ENCODE results near the gene CACNA1G.

DNA sequence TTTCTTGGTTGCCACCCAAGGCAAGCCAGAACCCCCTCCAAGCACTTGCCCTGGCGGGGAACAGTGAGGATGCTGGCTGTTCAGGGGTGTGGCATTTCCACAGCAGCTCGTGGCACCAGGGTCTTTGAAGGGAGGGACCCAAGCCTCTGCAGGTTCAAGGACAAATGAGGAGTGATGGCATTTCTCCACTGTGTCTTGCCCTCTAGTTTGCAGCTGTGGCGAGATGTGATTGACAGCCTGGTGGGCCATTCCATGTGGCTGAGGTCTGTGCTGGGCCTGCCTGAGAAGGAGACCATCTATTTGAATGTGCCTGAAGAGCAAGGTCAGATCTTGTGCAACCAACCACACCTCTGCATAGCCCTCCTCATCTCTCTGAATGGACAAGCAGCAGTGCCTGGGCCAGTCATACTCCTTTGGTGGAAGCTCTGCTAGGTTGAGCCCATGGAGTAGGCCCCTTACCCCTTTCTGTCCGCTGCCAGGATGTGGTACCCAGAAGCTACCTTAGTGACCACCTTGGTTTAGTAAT lies 32.5 kb upstream of the CACNA1G start:
- TF ChIP-seq, protein P1, sequence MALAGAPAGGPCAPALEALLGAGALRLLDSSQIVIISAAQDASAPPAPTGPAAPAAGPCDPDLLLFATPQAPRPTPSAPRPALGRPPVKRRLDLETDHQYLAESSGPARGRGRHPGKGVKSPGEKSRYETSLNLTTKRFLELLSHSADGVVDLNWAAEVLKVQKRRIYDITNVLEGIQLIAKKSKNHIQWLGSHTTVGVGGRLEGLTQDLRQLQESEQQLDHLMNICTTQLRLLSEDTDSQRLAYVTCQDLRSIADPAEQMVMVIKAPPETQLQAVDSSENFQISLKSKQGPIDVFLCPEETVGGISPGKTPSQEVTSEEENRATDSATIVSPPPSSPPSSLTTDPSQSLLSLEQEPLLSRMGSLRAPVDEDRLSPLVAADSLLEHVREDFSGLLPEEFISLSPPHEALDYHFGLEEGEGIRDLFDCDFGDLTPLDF (CRISPR knock-in tag; IDR thresholded peaks at IDR 0.05) = no peak
- TF ChIP-seq, protein P2, sequence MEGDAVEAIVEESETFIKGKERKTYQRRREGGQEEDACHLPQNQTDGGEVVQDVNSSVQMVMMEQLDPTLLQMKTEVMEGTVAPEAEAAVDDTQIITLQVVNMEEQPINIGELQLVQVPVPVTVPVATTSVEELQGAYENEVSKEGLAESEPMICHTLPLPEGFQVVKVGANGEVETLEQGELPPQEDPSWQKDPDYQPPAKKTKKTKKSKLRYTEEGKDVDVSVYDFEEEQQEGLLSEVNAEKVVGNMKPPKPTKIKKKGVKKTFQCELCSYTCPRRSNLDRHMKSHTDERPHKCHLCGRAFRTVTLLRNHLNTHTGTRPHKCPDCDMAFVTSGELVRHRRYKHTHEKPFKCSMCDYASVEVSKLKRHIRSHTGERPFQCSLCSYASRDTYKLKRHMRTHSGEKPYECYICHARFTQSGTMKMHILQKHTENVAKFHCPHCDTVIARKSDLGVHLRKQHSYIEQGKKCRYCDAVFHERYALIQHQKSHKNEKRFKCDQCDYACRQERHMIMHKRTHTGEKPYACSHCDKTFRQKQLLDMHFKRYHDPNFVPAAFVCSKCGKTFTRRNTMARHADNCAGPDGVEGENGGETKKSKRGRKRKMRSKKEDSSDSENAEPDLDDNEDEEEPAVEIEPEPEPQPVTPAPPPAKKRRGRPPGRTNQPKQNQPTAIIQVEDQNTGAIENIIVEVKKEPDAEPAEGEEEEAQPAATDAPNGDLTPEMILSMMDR (IDR thresholded peaks at IDR 0.05) = no peak
- TF ChIP-seq RELA (CRISPR knock-in tag; IDR thresholded peaks at IDR 0.05; ENCODE audit: borderline replicate concordance) (no peak), ZNF317 (CRISPR knock-in tag; IDR thresholded peaks at IDR 0.05; ENCODE audit: borderline replicate concordance, low read depth) (no peak), TCF7 (CRISPR knock-in tag; IDR thresholded peaks at IDR 0.05; ENCODE audit: low read depth) (no peak), ZNF396 (CRISPR knock-in tag; IDR thresholded peaks at IDR 0.05; ENCODE audit: borderline replicate concordance) (no peak), GABPB1 (CRISPR knock-in tag; IDR thresholded peaks at IDR 0.05) (no peak), ESRRA (CRISPR knock-in tag; IDR thresholded peaks at IDR 0.05; ENCODE audit: borderline replicate concordance) (no peak), SMAD4 (CRISPR knock-in tag; IDR thresholded peaks at IDR 0.05) (no peak), JUN (CRISPR knock-in tag; IDR thresholded peaks at IDR 0.05) (no peak)
- TF ChIP-seq, protein P3, sequence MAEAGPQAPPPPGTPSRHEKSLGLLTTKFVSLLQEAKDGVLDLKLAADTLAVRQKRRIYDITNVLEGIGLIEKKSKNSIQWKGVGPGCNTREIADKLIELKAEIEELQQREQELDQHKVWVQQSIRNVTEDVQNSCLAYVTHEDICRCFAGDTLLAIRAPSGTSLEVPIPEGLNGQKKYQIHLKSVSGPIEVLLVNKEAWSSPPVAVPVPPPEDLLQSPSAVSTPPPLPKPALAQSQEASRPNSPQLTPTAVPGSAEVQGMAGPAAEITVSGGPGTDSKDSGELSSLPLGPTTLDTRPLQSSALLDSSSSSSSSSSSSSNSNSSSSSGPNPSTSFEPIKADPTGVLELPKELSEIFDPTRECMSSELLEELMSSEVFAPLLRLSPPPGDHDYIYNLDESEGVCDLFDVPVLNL (CRISPR knock-in tag; IDR thresholded peaks at IDR 0.05; ENCODE audit: borderline replicate concordance, low read depth) = no peak
- TF ChIP-seq, protein P4, sequence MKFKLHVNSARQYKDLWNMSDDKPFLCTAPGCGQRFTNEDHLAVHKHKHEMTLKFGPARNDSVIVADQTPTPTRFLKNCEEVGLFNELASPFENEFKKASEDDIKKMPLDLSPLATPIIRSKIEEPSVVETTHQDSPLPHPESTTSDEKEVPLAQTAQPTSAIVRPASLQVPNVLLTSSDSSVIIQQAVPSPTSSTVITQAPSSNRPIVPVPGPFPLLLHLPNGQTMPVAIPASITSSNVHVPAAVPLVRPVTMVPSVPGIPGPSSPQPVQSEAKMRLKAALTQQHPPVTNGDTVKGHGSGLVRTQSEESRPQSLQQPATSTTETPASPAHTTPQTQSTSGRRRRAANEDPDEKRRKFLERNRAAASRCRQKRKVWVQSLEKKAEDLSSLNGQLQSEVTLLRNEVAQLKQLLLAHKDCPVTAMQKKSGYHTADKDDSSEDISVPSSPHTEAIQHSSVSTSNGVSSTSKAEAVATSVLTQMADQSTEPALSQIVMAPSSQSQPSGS (CRISPR knock-in tag; IDR thresholded peaks at IDR 0.05; ENCODE audit: borderline replicate concordance, low read depth) = no peak
- TF ChIP-seq, protein P5, sequence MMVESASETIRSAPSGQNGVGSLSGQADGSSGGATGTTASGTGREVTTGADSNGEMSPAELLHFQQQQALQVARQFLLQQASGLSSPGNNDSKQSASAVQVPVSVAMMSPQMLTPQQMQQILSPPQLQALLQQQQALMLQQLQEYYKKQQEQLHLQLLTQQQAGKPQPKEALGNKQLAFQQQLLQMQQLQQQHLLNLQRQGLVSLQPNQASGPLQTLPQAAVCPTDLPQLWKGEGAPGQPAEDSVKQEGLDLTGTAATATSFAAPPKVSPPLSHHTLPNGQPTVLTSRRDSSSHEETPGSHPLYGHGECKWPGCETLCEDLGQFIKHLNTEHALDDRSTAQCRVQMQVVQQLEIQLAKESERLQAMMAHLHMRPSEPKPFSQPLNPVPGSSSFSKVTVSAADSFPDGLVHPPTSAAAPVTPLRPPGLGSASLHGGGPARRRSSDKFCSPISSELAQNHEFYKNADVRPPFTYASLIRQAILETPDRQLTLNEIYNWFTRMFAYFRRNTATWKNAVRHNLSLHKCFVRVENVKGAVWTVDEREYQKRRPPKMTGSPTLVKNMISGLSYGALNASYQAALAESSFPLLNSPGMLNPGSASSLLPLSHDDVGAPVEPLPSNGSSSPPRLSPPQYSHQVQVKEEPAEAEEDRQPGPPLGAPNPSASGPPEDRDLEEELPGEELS (CRISPR knock-in tag; IDR thresholded peaks at IDR 0.05) = no peak
